H1 (cell line): ENCODE results near the gene CNDP2. TPM values are rescaled to one million over a fixed set of nuclear protein-coding genes. Genes with fewer than 3 reads are reported as not detected.

Source experiments
- CTBP2 ChIP-seq: IDR thresholded peaks from 2 replicates; pipeline ENCODE4 v1.7.0; 2011; ENCODE audit warnings: borderline replicate concordance, mild to moderate bottlenecking, moderate library complexity, mixed read lengths, low read length; ENCODE audit not compliant: insufficient read depth, insufficient read length
- HDAC6 ChIP-seq: IDR thresholded peaks from one replicate; pipeline ENCODE4 v1.7.1; 2012; ENCODE audit warnings: low read depth, mild to moderate bottlenecking, inconsistent platforms, low read length, moderate library complexity
- MAFK ChIP-seq: IDR thresholded peaks from 2 replicates; pipeline ENCODE4 v1.6.1; 2012; ENCODE audit warnings: low read depth, mild to moderate bottlenecking, improper control_type of control experiment, low read length
- POLR2A ChIP-seq, 2 experiments: IDR thresholded peaks; 1 replicate in 1 of 2; 2 replicates in 1 of 2; pipeline ENCODE4 v1.6.1; 2011; ENCODE audit warnings: low read depth in 2 of 2, low read length in 2 of 2, mild to moderate bottlenecking in 2 of 2; ENCODE audit errors: control extremely low read depth in 1 of 2
- RFX5 ChIP-seq: IDR thresholded peaks from 2 replicates; pipeline ENCODE4 v1.6.1; 2011; ENCODE audit warnings: low read depth, low read length, improper control_type of control experiment, borderline replicate concordance
- RXRA ChIP-seq: IDR thresholded peaks from 2 replicates; pipeline ENCODE4 v1.6.1; 2011; ENCODE audit warnings: low read depth, mild to moderate bottlenecking, low read length, moderate library complexity; ENCODE audit not compliant: insufficient read depth
- SIRT6 ChIP-seq: IDR thresholded peaks from one replicate; pipeline ENCODE4 v1.7.1; 2012; ENCODE audit warnings: low read length, inconsistent platforms
- polyA plus RNA-seq, 7 experiments: library from polyadenylated mRNA; depleted of rRNA in 3 of 7; stranded (reverse) in 5 of 7; unstranded in 2 of 7; fragments of >200 nt in 5 of 7; fragments of 200-250 nt in 2 of 7; gene quantifications; 1 replicate in 5 of 7; 2 replicates in 1 of 7; 4 replicates in 1 of 7; pipeline versions ENCODE4 v1.2.1 to v1.2.3, GENCODE V29; 2011 to 2013; ENCODE audit warnings: missing spikeins in 2 of 7, mixed read lengths in 2 of 7
- total RNA-seq: library from RNA; stranded (reverse); fragmentation: NEBNext Ultra II Directional; extraction: Animal tissue kit (Norgen Biotek cat#: 25700); gene quantifications from 2 replicates; pipeline ENCODE4 v1.2.1, GENCODE V29; 2021
- TF ChIP-seq, protein P1 (sequence below): IDR thresholded peaks from 2 replicates; pipeline ENCODE4 v1.6.1; 2011; ENCODE audit warnings: low read length, improper control_type of control experiment

Gene CNDP2
- total and polyA plus RNA-seq, 2 of the 8 experiments (the other 6 are each of a cell fraction or from before 2014, with no cell fraction given) = 71.8 to 243 TPM

GRCh38 chr18:74497778-74498177, 1.6 kb downstream of the CNDP2 start (continued):
- TF ChIP-seq, protein P1, sequence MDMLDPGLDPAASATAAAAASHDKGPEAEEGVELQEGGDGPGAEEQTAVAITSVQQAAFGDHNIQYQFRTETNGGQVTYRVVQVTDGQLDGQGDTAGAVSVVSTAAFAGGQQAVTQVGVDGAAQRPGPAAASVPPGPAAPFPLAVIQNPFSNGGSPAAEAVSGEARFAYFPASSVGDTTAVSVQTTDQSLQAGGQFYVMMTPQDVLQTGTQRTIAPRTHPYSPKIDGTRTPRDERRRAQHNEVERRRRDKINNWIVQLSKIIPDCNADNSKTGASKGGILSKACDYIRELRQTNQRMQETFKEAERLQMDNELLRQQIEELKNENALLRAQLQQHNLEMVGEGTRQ = no peak
- TF ChIP-seq SIRT6 (no peak), HDAC6 (no peak), POLR2A (IDR thresholded peaks at IDR 0.05; ENCODE audit: control extremely low read depth in 1 of 2, low read depth in 2 of 2, low read length in 2 of 2) (no peak), MAFK (no peak), CTBP2 (no peak), RFX5 (no peak), RXRA (no peak)
